ENCODE data around the gene KIF5C.

- no peak for TF ChIP-seq ZNF274 (IDR thresholded peaks at IDR 0.05; ENCODE audit: low read depth, low read length)
- TF ChIP-seq SUZ12 (IDR thresholded peaks at IDR 0.05; ENCODE audit: extremely low read depth, insufficient read depth, insufficient read length), result no peak
- TF ChIP-seq YY1 (IDR thresholded peaks at IDR 0.05; ENCODE audit: insufficient read depth, insufficient read length), result no peak
Measured at GRCh38 chr2:148900350-148900837, 25.4 kb downstream of the KIF5C start.

All from NT2/D1 (cell line).